HG03139 (cell line): Measurements from ENCODE around the gene SAG.
A peak's percentile ranks its signal among the peaks of the same experiment; 100 is the strongest.
"Not testable (repeated sequence)": the region's sequence is repeated elsewhere in the genome, so short reads cannot be mapped to it uniquely, and the experiment has no call there.

Source experiments
- ATAC-seq: cut with Tn5 transposase; IDR thresholded peaks from one replicate; pipeline ENCODE4 v1.9.1; 2021; ENCODE audit not compliant: unreplicated experiment

SAG gene

GRCh38 chr2:233328922-233329321, 21.3 kb downstream of the SAG start:
- ATAC-seq, result no peak

- ATAC-seq, result no peak
Observed at GRCh38 chr2:233329489-233330135, 22.0 kb downstream of the SAG start.

GRCh38 chr2:233331536-233331935, 23.9 kb downstream of the SAG start:
- ATAC-seq, result peak; percentile 92

- no peak for ATAC-seq
Observed at GRCh38 chr2:233332125-233332524, 24.5 kb downstream of the SAG start.

GRCh38 chr2:233334915-233335314, 27.3 kb downstream of the SAG start:
- no peak for ATAC-seq

GRCh38 chr2:233336091-233336490, 28.5 kb downstream of the SAG start:
- not testable (repeated sequence) for ATAC-seq

- no peak for ATAC-seq
Observed at GRCh38 chr2:233336541-233336940, 28.9 kb downstream of the SAG start.

DNA sequence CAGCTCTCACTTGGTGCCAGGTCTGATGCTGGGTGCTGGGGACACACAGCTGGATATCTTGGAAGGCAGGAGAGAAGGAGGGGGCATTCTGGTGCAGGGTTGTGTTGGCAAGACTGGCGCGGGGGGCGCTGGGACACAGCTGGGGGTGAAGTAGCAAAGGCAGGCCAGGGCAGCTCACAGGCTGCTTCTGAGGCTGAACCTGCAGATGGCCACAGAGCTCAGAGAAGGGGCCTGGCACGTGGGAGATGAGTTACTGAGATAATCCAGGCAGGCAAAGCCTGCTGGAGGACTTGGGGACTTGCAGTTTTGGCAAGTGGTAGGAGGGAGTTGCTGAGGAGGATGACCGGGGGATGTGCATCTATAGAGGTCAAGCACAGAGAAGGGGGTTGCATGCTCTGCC, 30.4 kb downstream of the SAG start:
- no peak for ATAC-seq

- ATAC-seq, result no peak
Observed at GRCh38 chr2:233338812-233339368, 31.3 kb downstream of the SAG start.

DNA sequence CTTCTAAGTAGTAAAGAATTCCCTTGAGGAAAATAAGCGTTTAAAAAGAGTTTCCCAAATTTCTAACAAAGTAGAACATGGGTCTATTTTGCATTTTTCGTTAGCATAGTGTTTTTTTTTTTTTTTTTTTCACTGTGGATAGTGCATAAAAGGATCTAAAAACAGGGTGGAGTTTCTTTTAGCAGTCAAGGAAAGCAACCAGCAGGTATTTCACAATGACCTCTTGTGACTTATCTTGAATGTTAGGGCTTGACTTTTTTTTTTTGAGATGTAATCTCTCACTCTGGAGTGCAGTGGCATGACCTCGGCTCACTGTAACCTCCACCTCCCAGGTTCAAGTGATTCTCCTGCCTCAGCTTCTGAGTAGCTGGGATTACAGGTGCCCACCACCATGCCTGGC, 31.8 kb downstream of the SAG start:
- ATAC-seq, result no peak

DNA sequence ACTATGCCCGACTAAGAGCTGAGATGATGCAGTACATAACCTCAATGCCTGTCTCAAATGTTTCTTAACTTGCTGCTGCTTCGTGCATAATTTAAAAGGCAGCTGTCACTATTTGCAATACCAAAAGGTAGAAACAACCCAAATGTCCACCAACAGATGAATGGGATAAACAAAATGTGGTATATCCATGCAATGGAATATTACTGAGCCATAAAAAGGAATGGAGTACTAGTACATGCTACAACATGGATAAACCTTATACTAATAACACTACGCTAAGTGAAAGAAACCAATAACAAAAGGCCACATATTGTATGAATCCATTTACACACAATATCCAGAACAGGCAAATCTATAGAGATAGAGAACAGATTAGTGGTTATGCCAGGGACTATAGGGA, 33.7 kb downstream of the SAG start:
- ATAC-seq, result no peak

GRCh38 chr2:233342301-233342700, 34.7 kb downstream of the SAG start:
- ATAC-seq, result no peak

DNA sequence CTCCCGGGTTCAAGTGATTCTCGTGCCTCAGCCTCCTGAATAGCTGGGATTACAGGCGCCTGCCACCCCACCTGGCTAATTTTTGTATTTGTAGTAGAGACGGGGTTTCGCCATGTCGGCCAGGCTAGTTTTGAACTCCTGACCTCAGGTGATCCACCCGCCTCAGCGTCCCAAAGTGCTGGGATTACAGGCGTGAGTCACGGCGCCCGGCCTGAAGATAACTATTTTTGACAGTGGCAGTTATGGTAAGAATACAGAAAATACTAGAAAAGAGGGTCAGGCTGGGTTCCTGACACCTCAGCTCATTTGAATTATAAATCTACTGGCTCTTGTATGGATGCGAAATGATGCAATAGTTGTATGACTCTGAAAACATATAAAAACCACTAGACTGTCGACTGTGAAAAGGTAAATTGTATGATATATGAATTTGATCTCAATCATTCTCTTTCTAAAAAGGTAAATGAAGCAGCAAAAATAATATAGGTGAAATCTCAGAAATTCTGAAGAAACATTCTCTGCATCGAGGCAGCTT, 35.6 kb downstream of the SAG start:
- ATAC-seq, result no peak

- ATAC-seq, result no peak
Observed at GRCh38 chr2:233346376-233346775, 38.8 kb downstream of the SAG start.

- ATAC-seq, result no peak
Observed at GRCh38 chr2:233346930-233347329, 39.3 kb downstream of the SAG start.

DNA sequence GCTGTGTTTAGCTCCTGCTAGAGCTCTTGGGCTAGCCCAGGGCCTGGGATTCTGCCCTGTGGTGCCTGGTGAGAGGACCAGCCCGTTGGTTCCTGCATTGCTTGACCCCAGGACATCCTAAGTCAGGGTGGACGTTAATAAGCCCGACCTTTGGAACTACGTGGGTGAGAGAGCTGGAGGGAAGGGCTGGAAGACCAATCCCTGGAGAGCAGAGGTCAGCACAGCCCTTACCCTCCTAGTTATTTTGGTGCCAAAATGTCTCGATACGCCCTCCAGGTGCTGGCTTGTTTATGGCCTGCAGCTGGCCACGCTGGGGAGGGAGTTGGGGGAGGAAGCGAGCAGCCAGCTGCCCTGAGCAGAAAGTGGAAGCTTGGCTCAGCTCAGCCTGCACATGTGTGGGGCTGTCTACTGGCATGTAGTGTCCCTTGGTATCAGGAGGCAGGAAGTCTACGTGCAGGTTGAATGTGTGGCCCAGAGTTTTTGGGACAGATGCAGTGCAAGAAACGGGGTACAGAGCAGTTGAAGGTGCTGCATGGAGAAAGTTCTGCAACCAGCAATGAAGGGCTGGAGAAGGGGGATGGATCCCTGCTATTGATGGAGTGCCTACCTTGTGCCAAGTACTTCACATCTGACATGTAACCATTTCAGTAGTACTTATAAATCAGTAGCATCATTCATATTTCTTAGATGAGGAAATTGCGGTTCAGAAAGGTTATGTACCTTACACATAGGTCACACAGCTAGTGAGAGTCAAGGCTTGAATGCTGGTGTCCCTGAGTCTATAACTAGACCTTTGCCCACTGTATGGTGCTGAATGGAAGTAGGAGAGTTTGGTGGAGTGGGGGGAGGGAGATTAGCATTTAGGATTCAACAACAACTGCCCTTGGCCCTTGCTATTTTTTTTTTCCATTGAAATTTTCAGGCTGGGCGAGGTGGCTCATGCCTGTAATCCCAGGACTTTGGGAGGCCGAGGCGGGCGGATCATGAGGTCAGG, 41.7 kb downstream of the SAG start:
- ATAC-seq, result no peak

- ATAC-seq, result no peak
Observed at GRCh38 chr2:233350708-233351107, 43.1 kb downstream of the SAG start.

DNA sequence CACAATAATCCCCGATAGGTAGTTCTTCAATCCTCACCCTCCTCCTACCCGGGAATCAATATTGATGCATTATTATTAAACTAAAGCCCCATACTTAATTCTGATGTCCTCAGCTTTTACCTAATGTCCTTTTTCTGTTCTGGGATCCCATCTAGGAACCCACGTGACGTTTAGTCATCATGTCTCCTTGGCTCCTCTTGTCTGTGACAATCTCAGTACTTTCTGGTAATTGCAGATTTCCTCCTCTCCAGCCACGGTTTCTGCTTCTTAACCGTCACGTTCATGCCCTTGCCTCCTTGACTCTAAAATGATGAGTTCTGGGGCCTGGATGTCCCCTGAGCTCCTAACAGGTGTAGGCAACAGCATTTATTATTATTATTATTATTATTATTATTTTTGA, 43.8 kb downstream of the SAG start:
- no peak for ATAC-seq

- ATAC-seq, result no peak
Observed at GRCh38 chr2:233352141-233352842, 44.7 kb downstream of the SAG start.

DNA sequence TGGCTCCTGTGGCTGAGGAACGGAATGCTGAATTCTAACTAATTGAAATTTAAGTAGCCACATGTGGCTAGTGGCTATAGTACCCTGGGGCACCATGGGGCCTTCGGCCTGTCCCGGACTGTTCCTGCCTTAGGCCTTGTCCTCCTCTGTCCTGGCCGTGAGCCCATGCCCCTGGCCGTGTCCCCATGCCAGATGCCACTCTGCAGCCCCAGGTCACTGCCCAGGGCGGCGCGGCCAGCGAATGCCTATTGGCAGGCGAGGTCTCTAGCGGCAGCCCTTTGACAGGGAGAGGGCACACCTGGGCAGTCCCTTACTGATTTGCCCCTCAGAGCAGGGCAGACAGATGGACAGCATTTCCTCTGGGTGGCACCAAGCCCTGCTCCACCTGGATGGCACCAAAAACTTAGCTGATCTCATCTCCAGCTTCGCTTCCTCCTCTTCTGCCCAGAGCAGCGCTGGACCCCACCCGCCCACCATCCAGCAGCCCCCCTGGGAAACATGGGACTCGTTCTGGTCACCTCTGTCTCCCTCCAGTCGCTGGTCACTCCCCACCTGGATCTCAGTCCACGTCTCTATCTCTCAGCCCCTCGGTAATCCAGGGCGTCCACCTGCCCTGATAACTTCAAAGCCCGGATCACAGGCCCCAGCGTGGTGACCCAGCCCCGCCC, 45.6 kb downstream of the SAG start:
- peak; percentile 4 for ATAC-seq
